SK-N-SH (cell line): Measurements from ENCODE around the gene RABEPK. TPM values are rescaled to one million over a fixed set of nuclear protein-coding genes. Genes with fewer than 3 reads are reported as not detected.
"Not testable (repeated sequence)": the region's sequence is repeated elsewhere in the genome, so short reads cannot be mapped to it uniquely, and the experiment has no call there.

Experiments
- CTCF ChIA-PET: fragments of 300-600, 350-600 bp; formaldehyde crosslinking; extraction: SDS; loops from one replicate; lab custom pipeline; 2021; lab: Yijun Ruan, JAX
- POLR2A ChIA-PET: fragments of 350-600 bp; sonication (Branson Sonifier 250); formaldehyde crosslinking; extraction: SDS; loops from one replicate; lab custom pipeline; 2020; ENCODE audit warnings: antibody characterized with exemption, inconsistent platforms; lab: Yijun Ruan, JAX
- DNase-seq: peaks from one replicate; pipeline ENCODE4 v3.0.0; 2012
- H2AFZ ChIP-seq: fragments of 200-600 bp; sonication (generic); 2 replicates; pipeline ENCODE4 v1.8.1; 2016; ENCODE audit warnings: antibody characterized with exemption, mild to moderate bottlenecking, low read depth
- H3F3A ChIP-seq: fragments of 200-600 bp; sonication (generic); replicated peaks from 2 replicates; pipeline ENCODE3; 2016; ENCODE audit warnings: antibody characterized with exemption, mild to moderate bottlenecking; ENCODE audit not compliant: insufficient read depth
- H3K27ac ChIP-seq, 2 experiments: fragments of 200-500 bp in 1 of 2; fragments of 200-600 bp in 1 of 2; sonication (Bioruptor generic) in 1 of 2; sonication (generic), shearing (Covaris generic) in 1 of 2; 2 replicates each; pipeline versions ENCODE4 v1.5.1 to v1.6.1; 2014 to 2016; ENCODE audit warnings: low read depth in 2 of 2, inconsistent platforms in 1 of 2, low read length in 1 of 2, mild to moderate bottlenecking in 1 of 2, mixed read lengths in 1 of 2
- H3K27me3 ChIP-seq: fragments of 200-600 bp; sonication (generic), shearing (Covaris generic); 2 replicates; pipeline ENCODE4 v1.6.1; 2016; ENCODE audit warnings: mixed run types; ENCODE audit not compliant: insufficient read depth
- H3K36me3 ChIP-seq, 2 experiments: fragments of 200-500 bp in 1 of 2; fragments of 200-600 bp in 1 of 2; sonication (Bioruptor generic) in 1 of 2; sonication (generic) in 1 of 2; replicated peaks in 1 of 2; 2 replicates each; pipeline versions ENCODE3 to v1.5.1; 2014 to 2016; ENCODE audit warnings: low read length in 1 of 2, mild to moderate bottlenecking in 1 of 2; ENCODE audit not compliant: insufficient read depth in 2 of 2, control insufficient read depth in 1 of 2
- H3K4me1 ChIP-seq, 2 experiments: fragments of 200-500 bp in 1 of 2; fragments of 200-600 bp in 1 of 2; sonication (Bioruptor generic) in 1 of 2; sonication (generic), shearing (Covaris generic) in 1 of 2; 2 replicates each; pipeline versions ENCODE4 v1.5.1 to v1.6.1; 2014 to 2016; ENCODE audit warnings: low read depth in 1 of 2, low read length in 1 of 2, mixed run types in 1 of 2; ENCODE audit not compliant: insufficient read depth in 2 of 2, control insufficient read depth in 1 of 2
- H3K4me2 ChIP-seq: fragments of 200-600 bp; sonication (generic), shearing (Covaris generic); 2 replicates; pipeline ENCODE4 v1.6.1; 2017; ENCODE audit warnings: mixed run types
- H3K4me3 ChIP-seq, 2 experiments: fragments of 200-500 bp in 1 of 2; fragments of 200-600 bp in 1 of 2; sonication (Bioruptor generic) in 1 of 2; sonication (generic), shearing (Covaris generic) in 1 of 2; 2 replicates each; pipeline versions ENCODE4 v1.5.1 to v1.8.1; 2014 to 2016; ENCODE audit warnings: low read depth in 2 of 2, inconsistent platforms in 1 of 2, low read length in 1 of 2, mild to moderate bottlenecking in 1 of 2, mixed read lengths in 1 of 2, moderate library complexity in 1 of 2
- H3K79me2 ChIP-seq: fragments of 200-600 bp; sonication (generic); 2 replicates; pipeline ENCODE4 v1.8.1; 2017; ENCODE audit warnings: mild to moderate bottlenecking; ENCODE audit not compliant: insufficient read depth
- H3K9ac ChIP-seq: fragments of 200-600 bp; sonication (generic); 2 replicates; pipeline ENCODE4 v1.6.1; 2017; ENCODE audit warnings: mixed run types
- H3K9me2 ChIP-seq: fragments of 200-600 bp; sonication (generic); 2 replicates; pipeline ENCODE4 v1.6.1; 2017; ENCODE audit warnings: mixed run types
- H3K9me3 ChIP-seq: fragments of 200-600 bp; sonication (generic); 2 replicates; pipeline ENCODE4 v1.6.1; 2017; ENCODE audit warnings: mixed run types, mild to moderate bottlenecking, moderate library complexity
- H4K20me1 ChIP-seq: fragments of 200-600 bp; sonication (generic); 2 replicates; pipeline ENCODE4 v1.6.1; 2017; ENCODE audit warnings: mild to moderate bottlenecking, mixed run types; ENCODE audit not compliant: insufficient read depth
- ELF1 ChIP-seq: IDR thresholded peaks from 2 replicates; pipeline ENCODE4 v1.4.0; 2012
- FOSL2 ChIP-seq: IDR thresholded peaks from 2 replicates; pipeline ENCODE4 v1.4.0; 2012; ENCODE audit warnings: low read depth, mild to moderate bottlenecking, moderate library complexity, borderline replicate concordance
- FOXJ3 ChIP-seq: sonication (generic); formaldehyde crosslinking; IDR thresholded peaks from 2 replicates; pipeline ENCODE4 v1.5.1; 2020; ENCODE audit warnings: mild to moderate bottlenecking, missing genetic modification reagents
- GABPA ChIP-seq: IDR thresholded peaks from 2 replicates; pipeline ENCODE4 v1.4.0; 2012; ENCODE audit warnings: low read depth, mild to moderate bottlenecking
- JUND ChIP-seq: IDR thresholded peaks from 2 replicates; pipeline ENCODE4 v1.4.0; 2012
- NFIC ChIP-seq: IDR thresholded peaks from 2 replicates; pipeline ENCODE4 v1.4.0; 2012; ENCODE audit warnings: borderline replicate concordance
- SIN3A ChIP-seq: IDR thresholded peaks from 2 replicates; pipeline ENCODE4 v1.6.1; 2012; ENCODE audit warnings: low read depth, mild to moderate bottlenecking, low read length, moderate library complexity, borderline replicate concordance
- SMC3 ChIP-seq: IDR thresholded peaks from 2 replicates; pipeline ENCODE4 v1.6.1; 2012; ENCODE audit warnings: low read depth, low read length, improper control_type of control experiment
- YY1 ChIP-seq: IDR thresholded peaks from 2 replicates; pipeline ENCODE4 v1.4.0; 2012; ENCODE audit warnings: low read depth, mild to moderate bottlenecking
- WGBS: methylation state at CpG from one replicate; pipeline ENCODE4 v1.1.6; 2017; ENCODE audit warnings: low lambda C conversion rate; 5-methylcytosine and 5-hydroxymethylcytosine counted together
- polyA plus RNA-seq, 3 experiments: library from polyadenylated mRNA; depleted of rRNA; stranded (reverse); fragments of >200 nt; gene quantifications; 2 replicates each; pipeline ENCODE4 v1.2.3, GENCODE V29; 2012
- TF ChIP-seq, protein P1 (sequence below): IDR thresholded peaks from 2 replicates; pipeline ENCODE4; 2012
- TF ChIP-seq, protein P2 (sequence below): fragments of 200-600 bp; sonication (generic); IDR thresholded peaks from 2 replicates; pipeline ENCODE4 v1.6.1; 2017; ENCODE audit warnings: antibody characterized with exemption, mild to moderate bottlenecking, moderate library complexity
- TF ChIP-seq, protein P3 (sequence below): IDR thresholded peaks from 2 replicates; pipeline ENCODE4 v1.4.0; 2012; ENCODE audit warnings: low read depth
- TF ChIP-seq, protein P4 (sequence below): fragments of 150-350 bp; IDR thresholded peaks from 2 replicates; pipeline ENCODE4 v1.6.1; 2017; ENCODE audit warnings: antibody characterized with exemption, low read length, low read depth, borderline replicate concordance

RABEPK gene
- polyA plus RNA-seq, 1 of the 3 experiments (the other 2 are of a cell fraction) = 55.1 TPM

DNA sequence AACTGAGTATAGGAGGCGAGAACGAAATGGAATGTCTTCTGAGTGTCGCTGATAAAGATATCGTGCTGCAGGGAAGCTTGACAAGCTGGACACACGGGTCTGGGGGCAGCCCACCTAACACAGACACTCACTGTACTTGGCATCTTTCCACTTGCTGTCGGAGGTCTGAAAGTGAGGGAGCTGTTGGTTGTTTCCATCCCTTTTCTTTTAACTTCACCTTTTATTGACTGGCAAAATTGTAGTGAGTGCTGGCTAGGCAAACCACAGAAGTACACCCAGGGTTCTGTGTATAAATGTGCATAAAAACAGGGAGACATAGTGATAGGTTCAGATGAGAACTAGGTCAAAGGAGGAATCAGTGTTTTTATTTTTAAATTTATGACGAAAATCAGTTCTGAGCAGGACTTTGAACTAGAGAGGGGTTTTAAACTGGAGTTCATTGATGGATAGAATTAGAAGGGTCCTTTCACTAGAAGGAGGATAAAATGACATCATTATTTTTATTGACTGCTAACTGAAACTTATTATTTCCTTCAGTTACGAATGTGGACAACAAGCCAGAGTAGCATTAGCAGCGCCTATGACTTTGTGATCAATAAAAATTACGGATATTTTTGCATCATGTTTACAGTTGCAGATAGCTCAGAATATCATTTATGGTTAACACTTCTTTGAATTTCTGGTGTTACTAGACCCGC is 62.1 kb downstream of the RABEPK start (continued):
- TF ChIP-seq, protein P1, sequence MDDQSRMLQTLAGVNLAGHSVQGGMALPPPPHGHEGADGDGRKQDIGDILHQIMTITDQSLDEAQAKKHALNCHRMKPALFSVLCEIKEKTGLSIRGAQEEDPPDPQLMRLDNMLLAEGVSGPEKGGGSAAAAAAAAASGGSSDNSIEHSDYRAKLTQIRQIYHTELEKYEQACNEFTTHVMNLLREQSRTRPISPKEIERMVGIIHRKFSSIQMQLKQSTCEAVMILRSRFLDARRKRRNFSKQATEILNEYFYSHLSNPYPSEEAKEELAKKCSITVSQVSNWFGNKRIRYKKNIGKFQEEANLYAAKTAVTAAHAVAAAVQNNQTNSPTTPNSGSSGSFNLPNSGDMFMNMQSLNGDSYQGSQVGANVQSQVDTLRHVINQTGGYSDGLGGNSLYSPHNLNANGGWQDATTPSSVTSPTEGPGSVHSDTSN = no peak
- TF ChIP-seq JUND (no peak), FOXJ3 (CRISPR knock-in tag) (no peak)

DNA sequence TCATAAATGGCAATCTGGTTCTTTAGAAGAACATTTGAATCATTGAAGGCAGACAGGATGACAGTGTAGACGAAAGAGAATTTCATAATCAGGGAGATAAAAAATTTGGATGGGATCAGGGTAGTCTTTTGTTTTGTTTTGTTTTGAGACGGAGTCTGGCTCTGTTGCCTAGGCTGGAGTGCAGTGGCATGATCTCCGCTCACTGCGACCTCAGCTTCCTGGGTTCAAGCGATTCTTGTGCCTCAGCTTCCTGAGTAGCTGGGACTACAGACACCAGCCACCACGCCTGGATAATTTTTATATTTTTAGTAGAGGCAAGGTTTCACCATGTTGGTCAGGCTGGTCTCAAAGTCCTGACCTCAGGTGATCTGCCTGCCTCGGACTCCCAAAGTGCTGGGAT is 63.7 kb downstream of the RABEPK start:
- peaks cover 73% of the 10 kb centered on the region for H3K79me2 ChIP-seq
- H3K4me2 ChIP-seq, H3K36me3 ChIP-seq, H4K20me1 ChIP-seq, H3K9me2 ChIP-seq, DNase-seq, H3F3A ChIP-seq, CTCF ChIA-PET, H3K4me1 ChIP-seq, H3K9ac ChIP-seq, H3K27me3 ChIP-seq, H3K4me3 ChIP-seq, H2AFZ ChIP-seq, H3K27ac ChIP-seq, H3K9me3 ChIP-seq, POLR2A ChIA-PET: not testable (repeated sequence)
- 98% methylated on average over 7 of the region's 7 CpGs for WGBS

DNA sequence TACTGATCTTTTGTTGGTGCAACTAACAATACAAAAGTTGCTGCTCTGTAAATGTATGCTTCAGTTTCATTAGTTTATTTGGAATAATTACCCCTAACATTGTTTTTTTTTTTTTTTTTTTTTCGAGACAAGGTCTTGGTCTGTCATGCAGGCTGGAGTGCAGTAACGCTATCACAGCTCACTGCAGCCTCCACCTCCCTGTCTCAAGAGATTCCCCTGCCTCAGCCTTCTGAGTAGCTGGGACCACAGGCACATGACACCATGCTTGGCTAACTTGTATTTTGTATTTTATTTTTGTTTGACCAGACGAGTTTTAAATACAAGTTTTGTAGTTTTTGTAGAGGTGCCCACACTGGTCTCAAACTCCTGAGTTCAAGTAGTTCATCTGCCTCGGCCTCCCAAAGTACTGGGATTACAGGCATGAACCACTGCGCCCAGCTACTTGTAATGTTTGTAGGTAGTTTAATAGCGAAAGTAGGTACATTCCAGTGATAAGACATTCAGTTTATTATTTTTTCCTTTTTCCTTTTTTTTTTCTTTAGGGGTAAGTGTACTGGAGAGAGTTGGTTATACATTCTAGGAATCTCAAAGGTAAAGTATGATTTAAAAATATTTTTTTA is 68.2 kb downstream of the RABEPK start:
- no peak overlapping the region for H3K27ac ChIP-seq
- no peak for TF ChIP-seq FOSL2
- TF ChIP-seq, all 33 proteins: peak for 0
- ChIA-PET CTCF (interaction anchor here (1.0 to 2.0 kb wide), 2 partner anchors 13 to 31 kb away, joined by 4 to 5 read pairs; no protein-coding TSS in a partner anchor), POLR2A (interaction anchor here (0.9 kb wide), 1 partner anchor 108 kb away, joined by 4 read pairs; no protein-coding TSS in a partner anchor)
- peaks cover 8% of the 10 kb centered on the region; the same call in 1 of the 2 replicates for H4K20me1 ChIP-seq
- no peak overlapping the region for H2AFZ ChIP-seq
- H3K9ac ChIP-seq = no peak overlapping the region
- 92% methylated on average over 6 of the region's 6 CpGs for WGBS
- no peak for DNase-seq
- H3K4me1 ChIP-seq = peaks cover 0 to 6% of the 10 kb centered on the region in 2 experiments; a peak in 2 of 4 replicates
- H3K36me3 ChIP-seq = no peaks in the 10 kb centered on the region
- H3K4me2 ChIP-seq = no peak overlapping the region
- H3F3A ChIP-seq = peaks cover 7% of the 10 kb centered on the region
- no peaks in the 10 kb centered on the region for H3K27me3 ChIP-seq
- no peaks in the 10 kb centered on the region for H3K9me2 ChIP-seq
- H3K79me2 ChIP-seq = peaks cover 99% of the 10 kb centered on the region
- H3K9me3 ChIP-seq = no peaks in the 10 kb centered on the region
- no peak overlapping the region for H3K4me3 ChIP-seq

DNA sequence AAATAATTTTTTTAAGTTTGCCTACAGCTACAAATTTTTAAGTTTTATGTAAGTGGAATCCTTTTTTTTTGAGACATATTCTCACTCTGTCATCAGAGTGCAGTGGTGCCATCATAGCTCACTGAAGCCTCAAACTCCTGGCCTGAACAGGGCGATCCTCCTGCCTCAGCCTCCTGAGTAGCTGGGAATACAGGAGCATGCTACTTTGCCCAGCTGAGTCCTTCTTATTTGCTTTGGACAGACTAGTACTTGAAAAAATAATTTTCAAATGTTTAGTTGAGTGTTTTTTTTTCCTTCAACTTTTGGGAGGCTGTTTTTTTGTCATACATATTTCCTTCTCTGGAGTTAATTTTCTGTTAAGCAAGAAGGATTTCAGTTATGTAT is 68.7 kb downstream of the RABEPK start:
- Histone ChIP-seq H3K27ac (no peak overlapping the region), H3K9me3 (no peaks in the 10 kb centered on the region), H3K4me1 (peaks cover 0 to 6% of the 10 kb centered on the region in 2 experiments; a peak in 1 of 4 replicates), H3K9me2 (no peaks in the 10 kb centered on the region), H3K27me3 (no peaks in the 10 kb centered on the region), H3K4me3 (no peak overlapping the region), H3K9ac (no peak overlapping the region), H4K20me1 (peaks cover 4% of the 10 kb centered on the region; the same call in 1 of the 2 replicates), H3K79me2 (peaks cover 99% of the 10 kb centered on the region), H3F3A (peaks cover 7% of the 10 kb centered on the region), H2AFZ (no peak overlapping the region), H3K36me3 (no peaks in the 10 kb centered on the region), H3K4me2 (no peak overlapping the region)
- WGBS = 90% methylated on average over 1 of the region's 1 CpG
- TF ChIP-seq SMC3 (no peak), ELF1 (no peak), YY1 (no peak), SIN3A (no peak), FOXJ3 (CRISPR knock-in tag) (no peak), GABPA (no peak), JUND (no peak), NFIC (no peak)
- TF ChIP-seq, protein P2, sequence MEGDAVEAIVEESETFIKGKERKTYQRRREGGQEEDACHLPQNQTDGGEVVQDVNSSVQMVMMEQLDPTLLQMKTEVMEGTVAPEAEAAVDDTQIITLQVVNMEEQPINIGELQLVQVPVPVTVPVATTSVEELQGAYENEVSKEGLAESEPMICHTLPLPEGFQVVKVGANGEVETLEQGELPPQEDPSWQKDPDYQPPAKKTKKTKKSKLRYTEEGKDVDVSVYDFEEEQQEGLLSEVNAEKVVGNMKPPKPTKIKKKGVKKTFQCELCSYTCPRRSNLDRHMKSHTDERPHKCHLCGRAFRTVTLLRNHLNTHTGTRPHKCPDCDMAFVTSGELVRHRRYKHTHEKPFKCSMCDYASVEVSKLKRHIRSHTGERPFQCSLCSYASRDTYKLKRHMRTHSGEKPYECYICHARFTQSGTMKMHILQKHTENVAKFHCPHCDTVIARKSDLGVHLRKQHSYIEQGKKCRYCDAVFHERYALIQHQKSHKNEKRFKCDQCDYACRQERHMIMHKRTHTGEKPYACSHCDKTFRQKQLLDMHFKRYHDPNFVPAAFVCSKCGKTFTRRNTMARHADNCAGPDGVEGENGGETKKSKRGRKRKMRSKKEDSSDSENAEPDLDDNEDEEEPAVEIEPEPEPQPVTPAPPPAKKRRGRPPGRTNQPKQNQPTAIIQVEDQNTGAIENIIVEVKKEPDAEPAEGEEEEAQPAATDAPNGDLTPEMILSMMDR = no peak
- TF ChIP-seq, protein P3, sequence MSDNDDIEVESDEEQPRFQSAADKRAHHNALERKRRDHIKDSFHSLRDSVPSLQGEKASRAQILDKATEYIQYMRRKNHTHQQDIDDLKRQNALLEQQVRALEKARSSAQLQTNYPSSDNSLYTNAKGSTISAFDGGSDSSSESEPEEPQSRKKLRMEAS = no peak
- TF ChIP-seq, protein P4, sequence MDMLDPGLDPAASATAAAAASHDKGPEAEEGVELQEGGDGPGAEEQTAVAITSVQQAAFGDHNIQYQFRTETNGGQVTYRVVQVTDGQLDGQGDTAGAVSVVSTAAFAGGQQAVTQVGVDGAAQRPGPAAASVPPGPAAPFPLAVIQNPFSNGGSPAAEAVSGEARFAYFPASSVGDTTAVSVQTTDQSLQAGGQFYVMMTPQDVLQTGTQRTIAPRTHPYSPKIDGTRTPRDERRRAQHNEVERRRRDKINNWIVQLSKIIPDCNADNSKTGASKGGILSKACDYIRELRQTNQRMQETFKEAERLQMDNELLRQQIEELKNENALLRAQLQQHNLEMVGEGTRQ = no peak
- no peak for DNase-seq
- ChIA-PET CTCF (interaction anchor here (1.0 to 2.0 kb wide), 2 partner anchors 13 to 31 kb away, joined by 4 to 5 read pairs; no protein-coding TSS in a partner anchor), POLR2A (interaction anchor here (0.9 kb wide), 1 partner anchor 107 kb away, joined by 4 read pairs; no protein-coding TSS in a partner anchor)
